ENCODE results near the gene DHX57.
A peak's percentile ranks its signal among the peaks of the same experiment; 100 is the strongest.

Gene DHX57

DNA sequence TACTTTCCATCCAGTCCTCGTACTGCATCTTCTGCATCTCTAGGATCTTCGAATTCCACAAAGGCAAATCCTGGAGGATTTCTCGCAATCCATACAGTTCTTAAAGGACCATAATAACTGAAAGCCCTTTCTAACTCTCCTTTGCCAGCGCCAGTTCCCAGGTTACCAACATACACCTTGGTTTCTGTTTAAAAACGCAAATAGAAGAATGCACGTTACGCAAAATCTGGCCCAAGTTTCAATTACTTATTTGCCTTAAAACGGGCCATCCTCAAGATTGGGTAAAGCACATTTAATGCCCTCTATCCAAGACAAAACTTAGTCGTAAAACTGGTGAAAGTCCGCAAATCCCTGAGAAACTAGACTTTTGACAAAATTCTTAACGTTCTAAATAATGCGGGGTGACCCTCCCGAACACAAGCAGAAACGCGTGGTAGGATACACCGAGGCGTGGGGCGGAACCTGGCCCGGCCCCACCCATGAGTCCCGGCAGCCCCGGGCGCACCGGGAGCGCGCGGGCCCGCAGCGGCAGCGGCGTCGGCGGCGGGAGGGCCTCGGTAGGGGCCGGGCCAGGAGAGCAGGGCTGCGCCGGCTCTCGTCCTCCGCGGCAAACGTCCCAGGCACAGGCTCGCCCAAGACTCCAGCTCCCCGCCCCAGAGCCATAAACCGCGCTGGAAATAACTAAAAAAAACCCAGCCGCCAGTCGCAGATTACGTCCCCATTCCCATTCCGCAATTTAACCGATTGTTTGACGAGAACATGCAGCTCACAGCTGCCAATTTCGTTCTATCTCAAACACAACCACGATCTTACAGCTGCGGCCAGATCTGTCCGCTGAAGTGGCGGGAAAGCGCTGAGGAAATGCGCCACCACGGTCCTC, 125.5 kb downstream of the DHX57 start:
- peak; percentile 75 for DNase-seq

DNA sequence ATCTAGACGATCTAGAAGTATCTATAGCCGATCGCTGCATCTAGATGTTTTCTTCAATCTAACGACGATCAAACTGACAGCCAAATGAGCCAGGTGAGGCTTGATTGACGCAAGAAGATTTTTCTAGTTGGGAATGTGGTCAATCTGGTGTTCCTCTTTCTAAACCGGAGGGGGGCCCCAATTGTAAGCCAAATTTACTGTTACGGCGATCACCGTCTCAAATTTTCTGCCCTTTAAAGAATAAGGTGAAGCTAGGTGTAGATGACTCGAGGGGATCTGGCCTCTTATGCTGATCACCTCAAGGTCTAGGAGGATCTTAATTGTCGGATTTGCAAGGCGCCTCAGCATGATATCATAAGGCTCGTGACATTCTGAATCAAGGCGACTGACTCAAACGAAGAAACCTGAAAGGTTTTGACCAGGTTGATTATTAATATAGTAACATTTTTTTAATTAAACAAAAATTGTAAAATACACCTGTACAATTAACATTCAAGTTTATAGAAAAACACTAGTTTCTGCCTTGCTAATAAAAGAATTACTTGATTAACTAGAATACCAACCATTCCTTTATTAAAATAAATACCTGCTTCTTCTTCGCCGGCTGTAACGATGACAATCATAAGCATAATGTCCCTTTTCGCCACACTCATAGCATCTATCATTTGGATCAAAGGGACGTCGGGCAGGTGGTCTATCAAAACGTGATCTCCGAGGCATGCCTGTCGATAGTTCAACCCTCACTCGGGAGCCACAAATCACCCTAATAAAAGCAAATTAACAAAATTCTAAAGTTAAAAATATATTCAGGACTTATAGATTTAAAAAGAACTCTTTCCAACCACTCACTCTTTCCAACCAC, 126.6 kb downstream of the DHX57 start:
- no peak for DNase-seq

DNA sequence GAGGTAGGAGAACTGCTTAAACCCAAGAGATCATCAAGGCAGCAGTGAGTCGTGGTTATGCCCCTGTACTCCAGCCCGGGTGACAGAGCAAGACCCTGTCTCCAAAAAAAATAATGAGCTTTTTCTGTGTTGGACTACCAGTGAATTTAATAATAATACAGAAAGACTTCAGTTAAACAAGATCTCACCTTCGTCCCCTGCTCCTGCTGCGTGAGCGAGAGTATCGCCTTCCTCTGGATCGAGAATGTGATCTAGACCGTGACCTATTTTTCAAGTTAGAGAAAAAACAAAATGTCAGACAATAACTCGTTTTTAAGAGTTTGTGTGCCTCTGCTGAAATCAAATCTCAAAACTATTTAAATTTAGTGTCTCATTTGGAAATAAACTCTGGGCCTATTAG, 127.3 kb downstream of the DHX57 start:
- no peak for DNase-seq

DNA sequence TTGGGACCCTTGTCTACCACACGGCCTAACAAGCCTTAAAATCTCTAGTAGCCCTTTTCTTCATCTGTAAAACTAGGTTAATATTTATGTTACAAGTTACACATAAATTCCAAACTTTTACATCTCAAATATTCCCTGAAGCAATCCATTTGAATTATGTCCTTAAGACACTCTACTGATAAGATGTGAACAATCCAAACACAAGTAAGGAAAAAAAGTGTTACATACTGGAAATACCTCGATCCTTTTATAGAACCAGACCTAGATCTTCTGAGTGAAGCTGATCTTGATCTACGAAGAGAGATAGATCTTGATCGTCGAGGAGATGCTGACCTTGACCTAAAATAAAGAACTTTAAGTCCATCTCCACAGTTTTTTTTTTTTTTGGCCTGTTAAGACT, 127.9 kb downstream of the DHX57 start:
- no peak for DNase-seq
